GM10847 (cell line): ENCODE data around the gene PSENEN.
A peak's percentile ranks its signal among the peaks of the same experiment; 100 is the strongest.

Experiments used
- POLR2A ChIP-seq: IDR thresholded peaks from 2 replicates; pipeline ENCODE4 v1.6.1; 2011; ENCODE audit not compliant: insufficient read length; ENCODE audit errors: extremely low read depth

Gene PSENEN

GRCh38 chr19:35745328-35746086 is at the start of gene PSENEN, which contains the start of gene U2AF1L4:
PSENEN (plus strand) TSS chr19:35745651; CDS start chr19:35745931, 280 bp downstream.
U2AF1L4 (minus strand) TSS chr19:35745418; CDS start chr19:35745391, 27 bp downstream.
- TF ChIP-seq POLR2A, result no peak

- TF ChIP-seq POLR2A, result no peak
Observed at GRCh38 chr19:35695895-35696422, 49.5 kb upstream of the PSENEN start.

- TF ChIP-seq POLR2A, result no peak
Observed at GRCh38 chr19:35696835-35697234, 48.6 kb upstream of the PSENEN start.

GRCh38 chr19:35702223-35703012 is 43.0 kb upstream of the PSENEN start:
- peak; percentile 71 for TF ChIP-seq POLR2A

- no peak for TF ChIP-seq POLR2A
Observed at GRCh38 chr19:35703343-35703742, 42.1 kb upstream of the PSENEN start.

GRCh38 chr19:35704218-35704617 is 41.2 kb upstream of the PSENEN start, which contains the start of gene ZBTB32:
ZBTB32 (plus strand) TSS chr19:35704558; CDS start chr19:35714627, 10,069 bp downstream.
- no peak for TF ChIP-seq POLR2A

GRCh38 chr19:35708391-35708790 is 37.1 kb upstream of the PSENEN start:
- no peak for TF ChIP-seq POLR2A

- no peak for TF ChIP-seq POLR2A
Observed at GRCh38 chr19:35710784-35711723, 34.4 kb upstream of the PSENEN start.

GRCh38 chr19:35712567-35713505 is 32.6 kb upstream of the PSENEN start:
- peak; percentile 59 for TF ChIP-seq POLR2A

- no peak for TF ChIP-seq POLR2A
Observed at GRCh38 chr19:35713506-35713850, 32.0 kb upstream of the PSENEN start.

GRCh38 chr19:35713904-35714495 is 31.5 kb upstream of the PSENEN start:
- no peak for TF ChIP-seq POLR2A

GRCh38 chr19:35714601-35715354 is 30.7 kb upstream of the PSENEN start:
- no peak for TF ChIP-seq POLR2A

- no peak for TF ChIP-seq POLR2A
Observed at GRCh38 chr19:35715355-35715809, 30.1 kb upstream of the PSENEN start.
